HepG2 (cell line): ENCODE data around the gene THRAP3. TPM values are rescaled to one million over a fixed set of nuclear protein-coding genes. Genes with fewer than 3 reads are reported as not detected.

Experiments used
- ARNT ChIP-seq: fragments of 450-650 bp; IDR thresholded peaks from 2 replicates; pipeline ENCODE4 v1.6.1; 2017
- BRCA1 ChIP-seq: sonication (generic); formaldehyde crosslinking; IDR thresholded peaks from 2 replicates; pipeline ENCODE4 v1.4.0; 2020; ENCODE audit warnings: missing genetic modification reagents
- ERF ChIP-seq: IDR thresholded peaks from 2 replicates; pipeline ENCODE4 v1.6.1; 2018; ENCODE audit warnings: missing biosample characterization, missing genetic modification reagents
- JUNB ChIP-seq: sonication (generic); formaldehyde crosslinking; IDR thresholded peaks from 2 replicates; pipeline ENCODE4 v1.8.0; 2022; ENCODE audit warnings: missing genetic modification reagents, mild to moderate bottlenecking, borderline replicate concordance
- KDM5B ChIP-seq: sonication (generic); formaldehyde crosslinking; IDR thresholded peaks from 2 replicates; pipeline ENCODE4 v1.4.0; 2020; ENCODE audit warnings: missing genetic modification reagents, mild to moderate bottlenecking, borderline replicate concordance
- KLF12 ChIP-seq: sonication (generic); formaldehyde crosslinking; IDR thresholded peaks from 2 replicates; pipeline ENCODE4 v1.4.0; 2020; ENCODE audit warnings: missing genetic modification reagents, borderline replicate concordance
- MEIS1 ChIP-seq: sonication (generic); formaldehyde crosslinking; IDR thresholded peaks from 2 replicates; pipeline ENCODE4 v1.9.0; 2021; ENCODE audit warnings: mild to moderate bottlenecking, missing genetic modification reagents, moderate library complexity, borderline replicate concordance
- MTF2 ChIP-seq: sonication (generic); formaldehyde crosslinking; IDR thresholded peaks from 2 replicates; pipeline ENCODE4 v1.5.0; 2020; ENCODE audit warnings: missing genetic modification reagents, borderline replicate concordance
- MXI1 ChIP-seq: IDR thresholded peaks from 3 replicates; pipeline ENCODE4 v1.6.1; 2012; ENCODE audit warnings: low read depth, low read length, inconsistent platforms, borderline replicate concordance
- RARG ChIP-seq: sonication (generic); formaldehyde crosslinking; IDR thresholded peaks from 2 replicates; pipeline ENCODE4 v1.4.0; 2020; ENCODE audit warnings: low read depth, mild to moderate bottlenecking, missing genetic modification reagents
- SATB2 ChIP-seq: sonication (generic); formaldehyde crosslinking; IDR thresholded peaks from 2 replicates; pipeline ENCODE4 v1.5.0; 2020; ENCODE audit warnings: missing genetic modification reagents
- TAF15 ChIP-seq: fragments of 200-400 bp; formaldehyde crosslinking; IDR thresholded peaks from one replicate; pipeline ENCODE4 v1.6.1; 2018; ENCODE audit warnings: mild to moderate bottlenecking, low read depth, low read length; ENCODE audit not compliant: poor library complexity, severe bottlenecking
- TERF1 ChIP-seq: sonication (generic); formaldehyde crosslinking; IDR thresholded peaks from 2 replicates; pipeline ENCODE4 v1.8.0; 2022; ENCODE audit warnings: mild to moderate bottlenecking, missing genetic modification reagents, moderate library complexity
- ZFP36L1 ChIP-seq: sonication (generic); formaldehyde crosslinking; IDR thresholded peaks from 2 replicates; pipeline ENCODE4 v1.8.0; 2022; ENCODE audit warnings: mild to moderate bottlenecking, missing genetic modification reagents, moderate library complexity
- ZNF296 ChIP-seq: sonication (generic); formaldehyde crosslinking; conservative IDR thresholded peaks from 2 replicates; pipeline ENCODE4 v1.5.0; 2020; ENCODE audit warnings: mild to moderate bottlenecking, missing genetic modification reagents
- ZNF367 ChIP-seq: sonication (generic); formaldehyde crosslinking; IDR thresholded peaks from 2 replicates; pipeline ENCODE4 v1.4.0; 2020; ENCODE audit warnings: missing genetic modification reagents, borderline replicate concordance
- ZNF562 ChIP-seq: sonication (generic); formaldehyde crosslinking; IDR thresholded peaks from 2 replicates; pipeline ENCODE4 v1.8.0; 2022; ENCODE audit warnings: missing genetic modification reagents, borderline replicate concordance
- ZNF724P ChIP-seq: sonication (generic); formaldehyde crosslinking; IDR thresholded peaks from 2 replicates; pipeline ENCODE4 v1.8.0; 2022; ENCODE audit warnings: missing genetic modification reagents, borderline replicate concordance
- ZNF749 ChIP-seq: sonication (generic); formaldehyde crosslinking; IDR thresholded peaks from 2 replicates; pipeline ENCODE4 v1.8.0; 2022; ENCODE audit warnings: mild to moderate bottlenecking, missing genetic modification reagents, moderate library complexity, borderline replicate concordance
- ZNF790 ChIP-seq: sonication (generic); formaldehyde crosslinking; IDR thresholded peaks from 2 replicates; pipeline ENCODE4 v1.8.0; 2022; ENCODE audit warnings: missing genetic modification reagents, mild to moderate bottlenecking, borderline replicate concordance
- polyA plus RNA-seq, 8 experiments: library from polyadenylated mRNA; depleted of rRNA in 3 of 8; stranded (reverse) in 7 of 8; unstranded in 1 of 8; fragments of >200 nt; fragmentation: Illumina TruSeq in 4 of 8; extraction: Trizol in 4 of 8; gene quantifications; 2 replicates each; pipeline versions ENCODE4 v1.2.1 to v1.2.3, GENCODE V29; 2011 to 2016; ENCODE audit warnings: low read depth in 4 of 8, missing spikeins in 1 of 8, mixed read lengths in 1 of 8; ENCODE audit not compliant: insufficient read depth in 1 of 8
- total RNA-seq, 5 experiments: library from RNA; depleted of rRNA; stranded (reverse); fragments of >200 nt; fragmentation: Illumina TruSeq; extraction: Trizol; gene quantifications; 2 replicates each; pipeline ENCODE4 v1.2.3, GENCODE V29; 2016; ENCODE audit warnings: low read depth in 1 of 5
- TF ChIP-seq, protein P1 (sequence below): sonication (generic); formaldehyde crosslinking; IDR thresholded peaks from 2 replicates; pipeline ENCODE4 v1.4.0; 2020; ENCODE audit warnings: missing genetic modification reagents, borderline replicate concordance
- TF ChIP-seq, protein P2 (sequence below): sonication (generic); formaldehyde crosslinking; IDR thresholded peaks from 2 replicates; pipeline ENCODE4 v1.5.0; 2020; ENCODE audit warnings: mild to moderate bottlenecking, missing genetic modification reagents, moderate library complexity
- TF ChIP-seq, protein P3 (sequence below): sonication (generic); formaldehyde crosslinking; IDR thresholded peaks from 2 replicates; pipeline ENCODE4 v1.4.0; 2020; ENCODE audit warnings: mild to moderate bottlenecking, low read depth, missing genetic modification reagents

Gene THRAP3
- total and polyA plus RNA-seq, 2 of the 13 experiments (the other 11 are each of a cell fraction or from before 2014, with no cell fraction given): 45.0 to 92.6 TPM

DNA sequence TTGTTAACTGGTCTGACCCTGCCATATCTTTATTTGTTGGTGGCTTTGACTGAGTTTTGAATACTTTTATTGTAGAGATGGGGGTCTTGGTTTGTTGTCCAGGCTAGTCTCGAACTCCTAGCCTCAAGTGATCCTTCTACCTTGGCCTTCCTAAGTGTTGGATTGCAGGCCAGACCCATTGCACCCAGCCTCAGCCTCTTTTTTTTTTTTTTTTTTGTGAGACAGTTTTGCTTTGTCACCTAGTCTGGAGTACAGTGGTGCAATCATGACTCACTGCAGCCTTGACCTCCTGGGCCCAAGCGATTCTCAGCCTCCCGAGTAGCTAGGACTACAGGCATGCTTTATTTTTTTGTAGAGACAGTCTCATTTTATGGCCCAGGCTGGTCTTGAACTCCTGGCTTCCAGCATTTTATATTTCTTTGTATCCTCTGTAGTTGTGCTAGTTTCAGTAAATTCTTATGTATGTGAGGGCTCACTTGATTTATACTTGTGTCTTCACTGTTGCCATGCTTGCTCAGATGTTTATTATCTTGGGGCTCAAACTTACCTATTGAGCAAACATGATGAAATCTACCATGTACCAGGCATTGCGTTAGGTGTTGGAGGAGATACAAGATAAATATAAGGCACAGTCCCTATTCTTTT is 24.1 kb downstream of the THRAP3 start (continued):
- TF ChIP-seq TERF1 (CRISPR knock-in tag): no peak
- TF ChIP-seq, protein P1, sequence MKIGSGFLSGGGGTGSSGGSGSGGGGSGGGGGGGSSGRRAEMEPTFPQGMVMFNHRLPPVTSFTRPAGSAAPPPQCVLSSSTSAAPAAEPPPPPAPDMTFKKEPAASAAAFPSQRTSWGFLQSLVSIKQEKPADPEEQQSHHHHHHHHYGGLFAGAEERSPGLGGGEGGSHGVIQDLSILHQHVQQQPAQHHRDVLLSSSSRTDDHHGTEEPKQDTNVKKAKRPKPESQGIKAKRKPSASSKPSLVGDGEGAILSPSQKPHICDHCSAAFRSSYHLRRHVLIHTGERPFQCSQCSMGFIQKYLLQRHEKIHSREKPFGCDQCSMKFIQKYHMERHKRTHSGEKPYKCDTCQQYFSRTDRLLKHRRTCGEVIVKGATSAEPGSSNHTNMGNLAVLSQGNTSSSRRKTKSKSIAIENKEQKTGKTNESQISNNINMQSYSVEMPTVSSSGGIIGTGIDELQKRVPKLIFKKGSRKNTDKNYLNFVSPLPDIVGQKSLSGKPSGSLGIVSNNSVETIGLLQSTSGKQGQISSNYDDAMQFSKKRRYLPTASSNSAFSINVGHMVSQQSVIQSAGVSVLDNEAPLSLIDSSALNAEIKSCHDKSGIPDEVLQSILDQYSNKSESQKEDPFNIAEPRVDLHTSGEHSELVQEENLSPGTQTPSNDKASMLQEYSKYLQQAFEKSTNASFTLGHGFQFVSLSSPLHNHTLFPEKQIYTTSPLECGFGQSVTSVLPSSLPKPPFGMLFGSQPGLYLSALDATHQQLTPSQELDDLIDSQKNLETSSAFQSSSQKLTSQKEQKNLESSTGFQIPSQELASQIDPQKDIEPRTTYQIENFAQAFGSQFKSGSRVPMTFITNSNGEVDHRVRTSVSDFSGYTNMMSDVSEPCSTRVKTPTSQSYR (CRISPR knock-in tag): peak; percentile 16; the same call in 1 of the 2 replicates
- TF ChIP-seq ZNF562 (CRISPR knock-in tag): no peak
- TF ChIP-seq JUNB (CRISPR knock-in tag): peak; percentile 97
- peak; percentile 65; the same call in 1 of the 2 replicates for TF ChIP-seq ERF
- TF ChIP-seq ZNF790: no peak
- TF ChIP-seq, protein P2, sequence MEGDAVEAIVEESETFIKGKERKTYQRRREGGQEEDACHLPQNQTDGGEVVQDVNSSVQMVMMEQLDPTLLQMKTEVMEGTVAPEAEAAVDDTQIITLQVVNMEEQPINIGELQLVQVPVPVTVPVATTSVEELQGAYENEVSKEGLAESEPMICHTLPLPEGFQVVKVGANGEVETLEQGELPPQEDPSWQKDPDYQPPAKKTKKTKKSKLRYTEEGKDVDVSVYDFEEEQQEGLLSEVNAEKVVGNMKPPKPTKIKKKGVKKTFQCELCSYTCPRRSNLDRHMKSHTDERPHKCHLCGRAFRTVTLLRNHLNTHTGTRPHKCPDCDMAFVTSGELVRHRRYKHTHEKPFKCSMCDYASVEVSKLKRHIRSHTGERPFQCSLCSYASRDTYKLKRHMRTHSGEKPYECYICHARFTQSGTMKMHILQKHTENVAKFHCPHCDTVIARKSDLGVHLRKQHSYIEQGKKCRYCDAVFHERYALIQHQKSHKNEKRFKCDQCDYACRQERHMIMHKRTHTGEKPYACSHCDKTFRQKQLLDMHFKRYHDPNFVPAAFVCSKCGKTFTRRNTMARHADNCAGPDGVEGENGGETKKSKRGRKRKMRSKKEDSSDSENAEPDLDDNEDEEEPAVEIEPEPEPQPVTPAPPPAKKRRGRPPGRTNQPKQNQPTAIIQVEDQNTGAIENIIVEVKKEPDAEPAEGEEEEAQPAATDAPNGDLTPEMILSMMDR: no peak
- no peak; the same call in 2 of the 3 replicates for TF ChIP-seq MXI1
- TF ChIP-seq MEIS1: no peak
- TF ChIP-seq RARG (CRISPR knock-in tag): no peak
- no peak for TF ChIP-seq KLF12 (CRISPR knock-in tag)
- TF ChIP-seq ARNT: no peak
- TF ChIP-seq BRCA1 (CRISPR knock-in tag): no peak
- no peak for TF ChIP-seq MTF2 (CRISPR knock-in tag)
- TF ChIP-seq ZNF367 (CRISPR knock-in tag): no peak
- TF ChIP-seq, protein P3, sequence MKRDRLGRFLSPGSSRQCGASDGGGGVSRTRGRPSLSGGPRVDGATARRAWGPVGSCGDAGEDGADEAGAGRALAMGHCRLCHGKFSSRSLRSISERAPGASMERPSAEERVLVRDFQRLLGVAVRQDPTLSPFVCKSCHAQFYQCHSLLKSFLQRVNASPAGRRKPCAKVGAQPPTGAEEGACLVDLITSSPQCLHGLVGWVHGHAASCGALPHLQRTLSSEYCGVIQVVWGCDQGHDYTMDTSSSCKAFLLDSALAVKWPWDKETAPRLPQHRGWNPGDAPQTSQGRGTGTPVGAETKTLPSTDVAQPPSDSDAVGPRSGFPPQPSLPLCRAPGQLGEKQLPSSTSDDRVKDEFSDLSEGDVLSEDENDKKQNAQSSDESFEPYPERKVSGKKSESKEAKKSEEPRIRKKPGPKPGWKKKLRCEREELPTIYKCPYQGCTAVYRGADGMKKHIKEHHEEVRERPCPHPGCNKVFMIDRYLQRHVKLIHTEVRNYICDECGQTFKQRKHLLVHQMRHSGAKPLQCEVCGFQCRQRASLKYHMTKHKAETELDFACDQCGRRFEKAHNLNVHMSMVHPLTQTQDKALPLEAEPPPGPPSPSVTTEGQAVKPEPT: no peak
- TF ChIP-seq KDM5B (CRISPR knock-in tag): no peak
- TF ChIP-seq TAF15: no peak
- no peak for TF ChIP-seq ZFP36L1
- TF ChIP-seq ZNF749 (CRISPR knock-in tag): no peak
- TF ChIP-seq ZNF296 (CRISPR knock-in tag): no peak
- no peak for TF ChIP-seq ZNF724P (CRISPR knock-in tag)
- TF ChIP-seq SATB2 (CRISPR knock-in tag): no peak
